ENCODE data around the gene AKAP13.

DNA sequence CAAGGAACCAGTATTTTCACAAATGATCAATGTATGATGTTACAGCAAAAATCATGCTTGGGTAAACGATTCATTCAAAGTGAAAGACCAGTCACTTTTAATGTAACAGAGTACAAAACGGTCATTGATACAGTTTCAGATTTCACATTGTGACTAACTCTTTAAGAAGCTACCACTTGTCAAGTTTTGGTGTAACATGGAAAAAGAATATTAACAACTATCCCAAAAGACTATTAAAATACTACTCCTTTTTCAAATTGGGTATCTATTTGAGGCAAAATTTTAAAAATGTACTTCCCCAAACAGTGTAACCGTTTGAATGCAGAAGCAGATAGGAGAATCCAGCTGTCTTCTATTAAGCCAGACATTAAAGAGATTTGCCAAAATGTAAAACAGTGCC lies 31.7 kb downstream of the AKAP13 start:
- TF ChIP-seq, protein P1, sequence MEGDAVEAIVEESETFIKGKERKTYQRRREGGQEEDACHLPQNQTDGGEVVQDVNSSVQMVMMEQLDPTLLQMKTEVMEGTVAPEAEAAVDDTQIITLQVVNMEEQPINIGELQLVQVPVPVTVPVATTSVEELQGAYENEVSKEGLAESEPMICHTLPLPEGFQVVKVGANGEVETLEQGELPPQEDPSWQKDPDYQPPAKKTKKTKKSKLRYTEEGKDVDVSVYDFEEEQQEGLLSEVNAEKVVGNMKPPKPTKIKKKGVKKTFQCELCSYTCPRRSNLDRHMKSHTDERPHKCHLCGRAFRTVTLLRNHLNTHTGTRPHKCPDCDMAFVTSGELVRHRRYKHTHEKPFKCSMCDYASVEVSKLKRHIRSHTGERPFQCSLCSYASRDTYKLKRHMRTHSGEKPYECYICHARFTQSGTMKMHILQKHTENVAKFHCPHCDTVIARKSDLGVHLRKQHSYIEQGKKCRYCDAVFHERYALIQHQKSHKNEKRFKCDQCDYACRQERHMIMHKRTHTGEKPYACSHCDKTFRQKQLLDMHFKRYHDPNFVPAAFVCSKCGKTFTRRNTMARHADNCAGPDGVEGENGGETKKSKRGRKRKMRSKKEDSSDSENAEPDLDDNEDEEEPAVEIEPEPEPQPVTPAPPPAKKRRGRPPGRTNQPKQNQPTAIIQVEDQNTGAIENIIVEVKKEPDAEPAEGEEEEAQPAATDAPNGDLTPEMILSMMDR (IDR thresholded peaks at IDR 0.05) = no peak
- TF ChIP-seq EZH2 (IDR thresholded peaks at IDR 0.05; ENCODE audit: borderline replicate concordance, insufficient read depth, low read depth, low read length, poor library complexity, severe bottlenecking) = no peak

Data from B cell (primary cell).